A204.1 (cell line): ENCODE measurements around the gene POLR2A.
"Not testable (repeated sequence)": the region's sequence is repeated elsewhere in the genome, so short reads cannot be mapped to it uniquely, and the experiment has no call there.

Experiments
- FAIRE-seq: peaks from 2 replicates; lab custom pipeline; 2012; peaks lifted over from hg19 to GRCh38; lab: Jason Lieb, UNC

POLR2A gene

DNA sequence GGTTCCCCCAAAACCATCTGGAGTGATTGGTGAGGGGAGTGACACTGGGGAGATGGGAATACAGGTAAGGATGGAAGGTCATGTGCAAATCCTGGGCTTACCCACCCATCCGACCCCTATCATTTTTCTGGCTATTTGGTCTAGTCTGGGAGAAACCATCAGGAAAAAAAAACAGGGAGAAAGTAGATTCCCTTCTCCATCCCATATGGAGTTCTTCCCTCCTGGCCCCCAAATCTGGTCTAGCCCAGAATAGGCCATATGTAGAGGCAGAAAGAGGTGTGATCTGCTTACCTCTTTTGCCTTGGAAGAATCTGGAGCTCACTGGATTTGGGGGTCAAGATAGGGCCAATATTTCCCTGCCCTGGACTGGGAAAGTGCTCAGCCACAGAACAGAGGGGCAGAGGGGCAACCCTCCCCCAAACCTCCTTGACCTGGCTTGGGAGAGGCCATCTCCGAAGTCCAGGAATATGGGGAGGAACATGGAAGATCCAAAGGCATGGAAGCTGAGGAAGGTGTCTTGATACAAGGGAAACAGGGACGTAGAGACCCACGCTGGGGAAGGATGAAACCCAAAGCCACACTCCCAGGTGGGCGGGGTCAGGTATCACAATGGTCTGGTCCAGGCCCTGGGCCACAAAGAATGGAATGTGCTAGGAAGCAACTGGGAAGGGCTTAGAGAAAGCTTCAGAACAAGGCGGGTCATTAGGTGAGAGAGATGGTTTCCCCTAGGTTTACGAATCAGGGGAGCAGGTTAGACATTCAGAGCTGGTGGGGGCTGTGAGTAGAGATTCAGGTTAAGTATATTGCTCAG lies 23.1 kb upstream of the POLR2A start:
- FAIRE-seq = no peak

DNA sequence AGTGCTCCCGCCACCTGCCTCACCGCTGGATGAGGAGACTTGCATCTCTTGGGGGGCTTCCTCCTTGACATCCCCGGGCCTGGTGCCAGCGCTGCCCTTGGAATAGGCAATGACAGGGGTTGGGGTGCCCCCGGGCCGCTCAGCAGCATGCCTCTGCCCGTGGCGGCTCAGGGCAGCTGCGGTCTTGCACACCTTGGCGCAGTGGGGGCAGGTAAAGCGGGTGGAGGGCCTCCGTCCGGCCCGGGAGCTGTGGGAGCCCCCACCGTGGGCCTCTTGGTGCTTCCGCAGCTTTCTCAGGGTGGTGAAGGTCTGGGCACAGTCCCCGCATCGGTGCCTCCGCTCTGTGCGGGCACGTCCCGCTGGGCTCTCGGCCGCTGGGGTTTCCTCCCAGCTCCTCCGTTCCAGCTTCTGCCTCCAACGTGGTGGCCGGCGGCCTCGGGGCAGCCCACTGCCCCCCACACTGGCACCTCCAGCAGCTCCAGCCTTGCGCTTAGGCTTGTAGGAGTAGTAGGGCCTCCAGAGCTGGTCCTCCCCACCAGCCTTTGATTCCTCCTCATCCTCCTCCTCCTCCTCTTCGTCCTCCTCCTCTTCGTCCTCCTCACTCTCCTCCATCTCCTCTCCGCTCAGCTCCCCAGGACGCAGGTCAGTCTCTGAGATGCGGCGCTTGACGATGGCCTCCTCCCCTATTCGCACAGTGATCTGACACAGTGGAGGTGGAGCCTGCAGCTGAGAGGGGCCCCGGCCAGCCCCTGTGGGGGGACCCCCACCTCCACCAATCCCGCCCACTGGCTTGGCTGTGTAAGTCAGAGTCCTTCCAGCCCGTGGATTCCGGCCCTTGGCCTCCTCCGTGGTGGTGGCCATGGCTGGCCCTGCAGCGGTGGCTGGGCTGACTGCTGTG lies 21.4 kb upstream of the POLR2A start:
- no peak for FAIRE-seq

GRCh38 chr17:7463372-7463846 lies 20.8 kb upstream of the POLR2A start:
- no peak for FAIRE-seq

- FAIRE-seq = no peak
Observed at GRCh38 chr17:7464081-7464480, 20.1 kb upstream of the POLR2A start.

GRCh38 chr17:7465597-7466275 lies 18.4 kb upstream of the POLR2A start:
- no peak for FAIRE-seq

- no peak for FAIRE-seq
Observed at GRCh38 chr17:7466318-7466638, 17.9 kb upstream of the POLR2A start.

DNA sequence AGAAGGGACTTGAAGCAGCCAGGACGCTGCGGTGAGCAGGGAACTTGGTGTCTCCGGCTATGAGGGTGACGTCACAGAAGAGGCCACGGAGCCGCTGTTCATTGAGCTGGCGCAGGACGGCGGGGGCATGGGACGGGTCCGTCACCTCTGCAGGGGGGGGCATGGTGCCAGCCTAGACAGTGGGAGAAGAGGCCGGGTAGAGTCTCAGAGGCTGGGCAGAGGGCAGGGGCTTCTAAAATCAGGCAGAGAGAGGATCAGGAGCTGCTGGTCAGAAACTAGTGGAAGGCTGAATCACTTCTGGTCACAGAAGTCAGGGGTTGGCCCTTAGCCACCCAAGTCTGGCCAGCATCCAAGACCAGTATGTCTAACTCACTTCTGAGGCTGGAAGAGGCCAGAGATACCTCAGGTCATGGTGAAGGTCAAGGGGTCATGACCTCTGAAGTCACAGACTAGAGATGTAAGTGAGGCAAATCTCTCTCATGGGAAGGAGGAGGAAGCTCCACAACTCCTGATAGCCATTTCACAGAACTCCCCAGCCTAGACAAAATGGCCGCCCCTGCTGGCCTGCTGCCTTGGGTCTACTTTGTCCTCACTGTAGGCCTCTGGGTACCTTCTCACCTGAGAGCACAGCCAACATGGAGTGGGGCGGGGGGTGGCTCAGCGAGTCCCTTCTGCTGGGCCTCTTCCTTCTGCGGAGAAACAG lies 17.4 kb upstream of the POLR2A start:
- FAIRE-seq = no peak

DNA sequence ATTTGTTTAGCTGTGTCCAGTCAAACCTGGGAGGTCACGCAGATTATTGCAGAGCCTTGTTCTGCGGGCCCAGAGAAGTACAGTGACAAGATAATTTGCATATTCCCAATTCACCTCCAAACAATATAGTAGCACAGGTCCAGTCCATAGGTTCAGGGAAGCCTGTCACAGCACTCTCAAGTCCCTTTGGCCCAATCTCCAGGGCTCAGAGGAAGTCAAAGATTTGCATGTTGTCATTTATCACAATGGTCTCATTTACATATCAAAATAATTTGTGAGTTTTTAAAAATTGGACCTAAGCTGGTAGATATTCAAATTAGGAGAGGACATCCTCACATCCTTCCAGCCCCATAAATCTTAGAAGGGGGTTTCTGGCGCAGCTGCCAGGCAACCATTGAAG lies 16.7 kb upstream of the POLR2A start:
- FAIRE-seq = no peak

GRCh38 chr17:7468290-7468689 lies 15.9 kb upstream of the POLR2A start:
- FAIRE-seq = no peak

- FAIRE-seq = no peak
Observed at GRCh38 chr17:7468804-7469389, 15.3 kb upstream of the POLR2A start.

- not testable (repeated sequence) for FAIRE-seq
Observed at GRCh38 chr17:7469843-7470242, 14.3 kb upstream of the POLR2A start.

DNA sequence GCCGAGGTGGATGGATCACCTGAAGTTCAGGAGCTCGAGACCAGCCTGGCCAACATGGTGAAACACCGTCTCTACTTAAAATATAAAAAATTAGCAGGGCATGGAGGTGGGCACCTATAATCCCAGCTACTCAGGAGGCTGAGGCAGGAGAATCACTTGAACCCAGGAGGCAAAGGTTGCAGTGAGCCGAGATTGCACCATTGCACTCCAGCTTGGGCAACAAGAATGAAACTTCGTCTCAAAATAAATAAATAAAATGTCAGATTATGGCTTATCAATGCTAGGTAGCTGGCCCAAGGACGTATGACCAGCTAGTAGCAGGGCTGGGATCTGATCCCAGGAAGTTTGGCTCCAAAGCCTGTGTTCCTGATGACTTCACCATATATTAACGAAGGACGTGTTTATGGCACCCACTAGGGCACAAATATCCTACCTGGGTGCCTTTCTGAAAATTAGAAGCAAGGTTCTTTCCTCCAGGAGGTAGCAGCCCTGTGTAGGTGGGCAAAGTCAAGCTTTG lies 13.7 kb upstream of the POLR2A start:
- not testable (repeated sequence) for FAIRE-seq

- FAIRE-seq = no peak
Observed at GRCh38 chr17:7471729-7472128, 12.4 kb upstream of the POLR2A start.

GRCh38 chr17:7474767-7475166 lies 9.4 kb upstream of the POLR2A start:
- FAIRE-seq = not testable (repeated sequence)

- no peak for FAIRE-seq
Observed at GRCh38 chr17:7475764-7476422, 8.3 kb upstream of the POLR2A start.

DNA sequence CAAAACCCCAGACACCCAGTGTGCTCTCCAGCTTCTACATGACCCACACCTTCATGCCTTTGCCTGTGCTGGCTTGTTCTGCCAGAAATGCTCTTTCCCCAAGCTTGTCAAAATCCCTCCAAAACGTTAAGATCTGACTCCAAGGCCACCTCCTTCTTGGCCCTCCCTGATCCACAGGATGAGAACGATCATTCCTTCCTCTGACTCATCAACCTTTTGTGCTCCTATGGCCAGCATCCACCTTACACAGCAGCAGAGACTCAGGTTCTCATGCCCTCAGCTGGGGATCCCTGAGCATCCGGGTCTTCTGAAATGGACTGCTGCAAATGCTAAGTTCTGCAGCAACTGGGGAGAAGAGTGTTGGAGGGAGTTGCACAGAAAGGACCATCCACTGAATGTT lies 7.7 kb upstream of the POLR2A start:
- no peak for FAIRE-seq

GRCh38 chr17:7476951-7477350 lies 7.2 kb upstream of the POLR2A start:
- FAIRE-seq = no peak

DNA sequence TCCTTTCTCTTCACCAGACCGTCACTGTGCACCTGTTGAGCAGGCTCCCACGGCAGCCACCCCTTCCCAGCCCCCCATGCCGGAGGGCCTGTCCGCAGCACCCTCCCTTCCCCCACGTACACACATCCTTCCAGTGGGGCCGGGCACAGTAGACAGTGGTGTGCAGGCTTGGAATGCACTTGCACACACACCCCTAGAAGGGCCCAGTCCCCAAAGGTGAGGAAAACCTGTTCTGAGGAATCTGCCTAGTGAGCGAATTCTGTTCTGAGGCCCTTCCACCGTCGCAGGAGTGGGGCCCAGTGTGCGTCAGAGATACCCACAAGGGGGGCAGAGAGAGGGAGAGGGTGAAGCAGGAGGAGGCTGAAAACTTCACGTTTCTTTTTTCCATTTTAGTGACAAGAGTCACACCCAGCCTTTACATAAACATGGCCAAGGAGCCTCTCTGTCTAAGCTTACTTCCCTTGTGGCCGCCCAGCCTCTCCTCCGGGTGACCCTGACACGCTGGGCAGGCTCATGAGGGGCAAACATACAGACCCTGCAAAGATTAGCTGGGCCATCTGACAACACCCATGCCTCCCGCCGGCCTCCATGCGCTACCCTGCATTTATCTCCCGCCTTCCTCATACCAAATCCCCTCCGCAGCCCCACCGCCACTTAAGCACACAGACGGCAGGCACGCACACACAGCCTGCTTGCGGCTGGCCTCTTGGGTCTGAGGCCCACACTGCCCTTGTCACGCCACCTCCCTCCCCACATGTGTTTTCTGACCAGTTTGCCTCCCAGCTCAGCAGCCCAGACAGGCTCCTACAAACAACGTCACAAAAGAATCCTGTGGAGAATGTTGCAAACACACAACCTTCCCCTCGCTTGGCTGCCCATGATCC lies 6.5 kb upstream of the POLR2A start:
- FAIRE-seq = no peak

DNA sequence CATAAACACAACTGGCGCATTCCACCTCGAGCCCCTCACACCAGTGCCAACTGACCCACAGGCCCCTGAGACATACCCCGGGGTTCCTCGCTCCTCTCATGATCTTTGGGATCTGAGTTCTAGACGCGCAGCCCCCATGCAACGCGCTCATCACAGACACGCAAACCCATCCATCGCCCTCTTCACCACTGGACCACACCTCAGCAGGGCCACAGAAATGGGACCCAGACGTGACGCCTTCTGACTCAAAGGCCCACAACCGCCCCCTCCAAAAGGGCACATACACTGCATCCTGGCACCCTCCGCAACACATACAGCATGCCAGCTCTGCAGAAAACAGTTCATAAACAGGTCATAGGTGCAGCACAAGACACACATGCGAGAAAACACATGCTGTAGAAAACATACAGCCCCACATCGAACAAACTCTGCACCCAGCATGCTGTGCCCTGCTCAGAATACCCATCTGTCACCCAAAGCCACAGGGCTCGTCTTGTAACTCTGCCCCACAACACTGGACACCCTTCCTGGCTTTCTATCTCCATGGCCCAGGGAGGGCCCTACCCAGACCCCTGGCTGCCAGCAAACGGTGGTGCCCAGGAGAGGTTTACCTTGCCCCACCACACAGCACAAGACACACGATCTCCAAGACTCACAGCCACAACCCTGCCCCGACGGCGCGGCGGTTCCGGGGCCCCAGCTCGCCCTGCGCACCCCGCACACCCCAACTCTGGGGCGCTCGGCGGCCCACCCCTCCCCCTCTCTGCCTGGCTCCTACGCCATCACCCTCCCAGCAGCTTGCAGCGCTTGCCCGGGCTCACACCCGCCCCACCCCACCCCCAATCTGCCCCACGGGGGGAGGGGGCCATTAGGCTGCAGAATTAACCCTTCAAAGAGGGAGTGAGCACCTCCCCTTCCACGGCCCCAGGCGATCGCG lies 5.6 kb upstream of the POLR2A start:
- FAIRE-seq = no peak
